Caco-2 (cell line): Measurements from ENCODE around the gene ATXN7L2. TPM values are rescaled to one million over a fixed set of nuclear protein-coding genes. Genes with fewer than 3 reads are reported as not detected.

Experiments used
- BruUV-seq: library from RNA; stranded (reverse); fragments of 400-500 nt; replicated peaks from 2 replicates; lab custom pipeline; 2021; lab: Mats Ljungman, UMichigan
- CTCF ChIA-PET: fragments of 300-600 bp; sonication (Branson Sonifier 250); formaldehyde crosslinking; loops from one replicate; lab custom pipeline; 2022; ENCODE audit warnings: antibody characterized with exemption; lab: Charles Lee
- POLR2A ChIA-PET: fragments of 300-600 bp; sonication (Branson Sonifier 250); formaldehyde crosslinking; loops from one replicate; lab custom pipeline; 2022; ENCODE audit warnings: antibody characterized with exemption; lab: Charles Lee
- DNase-seq, 2 experiments: peaks; one replicate each; pipeline versions ENCODE4 v3.0.0 to v3.0.0-alpha.2; 2020 to 2022
- H3K27me3 ChIP-seq: replicated peaks from 2 replicates; pipeline ENCODE4 v1.6.0; 2011; ENCODE audit warnings: low read length; ENCODE audit not compliant: control insufficient read depth, insufficient read depth
- H3K36me3 ChIP-seq: 2 replicates; pipeline ENCODE4 v1.5.1; 2011; ENCODE audit warnings: low read length; ENCODE audit not compliant: control insufficient read depth, insufficient read depth
- H3K4me1 ChIP-seq: fragments of 250-450 bp; sonication (Bioruptor Pico); 2 replicates; pipeline ENCODE4 v1.5.1; 2020; ENCODE audit warnings: mild to moderate bottlenecking
- H3K4me3 ChIP-seq: 2 replicates; pipeline ENCODE4 v1.5.1; 2011; ENCODE audit warnings: low read depth, mild to moderate bottlenecking, control low read depth, low read length
- H3K9me3 ChIP-seq: fragments of 250-450 bp; sonication (Bioruptor Pico); 2 replicates; pipeline ENCODE4 v1.5.1; 2020; ENCODE audit warnings: mild to moderate bottlenecking, moderate library complexity
- H3K27ac Mint-ChIP-seq: one replicate; pipeline ENCODE4 v1.8.0; 2022; ENCODE audit warnings: mixed read lengths; ENCODE audit not compliant: unreplicated experiment
- H3K27me3 Mint-ChIP-seq: one replicate; pipeline ENCODE4 v1.8.0; 2022; ENCODE audit warnings: mixed read lengths; ENCODE audit not compliant: insufficient read depth, unreplicated experiment
- H3K36me3 Mint-ChIP-seq: one replicate; pipeline ENCODE4 v1.8.0; 2022; ENCODE audit warnings: mild to moderate bottlenecking, mixed read lengths; ENCODE audit not compliant: insufficient read depth, unreplicated experiment
- H3K4me1 Mint-ChIP-seq: one replicate; pipeline ENCODE4 v1.8.0; 2022; ENCODE audit warnings: low read depth, mixed read lengths; ENCODE audit not compliant: unreplicated experiment
- H3K4me3 Mint-ChIP-seq: one replicate; pipeline ENCODE4 v1.8.0; 2022; ENCODE audit warnings: mild to moderate bottlenecking, moderate library complexity, mixed read lengths; ENCODE audit not compliant: unreplicated experiment
- H3K9me3 Mint-ChIP-seq: one replicate; pipeline ENCODE4 v1.8.0; 2022; ENCODE audit warnings: mixed read lengths; ENCODE audit not compliant: unreplicated experiment
- CTCF ChIP-seq, 2 experiments: fragments of 200-600 bp in 1 of 2; IDR thresholded peaks; 1 replicate in 1 of 2; 2 replicates in 1 of 2; pipeline versions ENCODE4 v1.5.1 to v1.8.0; 2011 to 2022; ENCODE audit warnings: antibody characterized with exemption in 1 of 2, control low read depth in 1 of 2, inconsistent platforms in 1 of 2, low read depth in 1 of 2, low read length in 1 of 2, mild to moderate bottlenecking in 1 of 2, moderate library complexity in 1 of 2; ENCODE audit not compliant: insufficient read depth in 1 of 2, severe bottlenecking in 1 of 2, unreplicated experiment in 1 of 2
- intact Hi-C: fragments of 100-400 bp; cut with micrococcal nuclease; formaldehyde crosslinking; loops from one replicate; pipeline ENCODE4 v1.10.0; 2022; ENCODE audit not compliant: unreplicated experiment
- total RNA-seq: library from RNA; stranded (reverse); gene quantifications from 2 replicates; pipeline ENCODE4 v1.2.3, GENCODE V29; 2022

The ATXN7L2 gene
- total RNA-seq, 1 experiment from 2014 or later: 4.0 TPM

- Histone ChIP-seq H3K4me1 (no peaks in the 10 kb centered on the region), H3K36me3 (no peaks in the 10 kb centered on the region), H3K27me3 (no peaks in the 10 kb centered on the region), H3K9me3 (no peaks in the 10 kb centered on the region), H3K4me3 (no peak overlapping the region)
- intact Hi-C loops: no loop called here
- POLR2A ChIA-PET: no interaction called here
- no peaks in the 10 kb centered on the region for H3K9me3 Mint-ChIP-seq
- H3K36me3 Mint-ChIP-seq: peaks cover 6% of the 10 kb centered on the region
- H3K4me3 Mint-ChIP-seq: peak overlapping the region; percentile 97
- DNase-seq: no peak
- CTCF ChIA-PET: interaction anchor here (11.6 kb wide), 1 partner anchor 36 kb away, joined by 131 read pairs; no protein-coding TSS in a partner anchor
- H3K27me3 Mint-ChIP-seq: no peaks in the 10 kb centered on the region
- H3K27ac Mint-ChIP-seq: no peak overlapping the region
- no peak for TF ChIP-seq CTCF (IDR thresholded peaks at IDR 0.05; ENCODE audit: insufficient read depth in 1 of 2, low read depth in 1 of 2, low read length in 1 of 2, severe bottlenecking in 1 of 2, unreplicated experiment in 1 of 2)
- no TSS peak for BruUV-seq
- no peaks in the 10 kb centered on the region for H3K4me1 Mint-ChIP-seq
These were observed 12.0 kb downstream of the ATXN7L2 start for GRCh38 chr1:109495738-109496137.

GRCh38 chr1:109497449-109498160 lies 13.9 kb downstream of the ATXN7L2 start:
- H3K27me3 ChIP-seq: no peaks in the 10 kb centered on the region
- DNase-seq: no peak
- ChIA-PET CTCF (interaction anchor here (11.6 kb wide), 1 partner anchor 34 kb away, joined by 131 read pairs; no protein-coding TSS in a partner anchor), POLR2A (no interaction called here)
- H3K4me3 ChIP-seq: no peak overlapping the region
- Mint-ChIP-seq H3K27ac (no peak overlapping the region), H3K27me3 (no peaks in the 10 kb centered on the region), H3K4me1 (no peaks in the 10 kb centered on the region), H3K36me3 (peaks cover 6% of the 10 kb centered on the region), H3K4me3 (no peak overlapping the region), H3K9me3 (no peaks in the 10 kb centered on the region)
- H3K4me1 ChIP-seq: no peaks in the 10 kb centered on the region
- no peaks in the 10 kb centered on the region for H3K36me3 ChIP-seq
- intact Hi-C loops: loop anchor here (1.0 kb wide), 1 partner anchor 35 kb away; no protein-coding TSS in a partner anchor
- TF ChIP-seq CTCF (IDR thresholded peaks at IDR 0.05; ENCODE audit: insufficient read depth in 1 of 2, low read depth in 1 of 2, low read length in 1 of 2, severe bottlenecking in 1 of 2, unreplicated experiment in 1 of 2): no peak
- no TSS peak for BruUV-seq
- H3K9me3 ChIP-seq: no peaks in the 10 kb centered on the region

GRCh38 chr1:109498161-109498801 lies 14.6 kb downstream of the ATXN7L2 start:
- Mint-ChIP-seq H3K27ac (no peak overlapping the region), H3K27me3 (no peaks in the 10 kb centered on the region), H3K9me3 (no peaks in the 10 kb centered on the region), H3K36me3 (peaks cover 6% of the 10 kb centered on the region), H3K4me3 (no peak overlapping the region), H3K4me1 (no peaks in the 10 kb centered on the region)
- Histone ChIP-seq H3K36me3 (no peaks in the 10 kb centered on the region), H3K27me3 (no peaks in the 10 kb centered on the region), H3K4me1 (no peaks in the 10 kb centered on the region), H3K4me3 (no peak overlapping the region), H3K9me3 (no peaks in the 10 kb centered on the region)
- TF ChIP-seq CTCF (IDR thresholded peaks at IDR 0.05; ENCODE audit: insufficient read depth in 1 of 2, low read depth in 1 of 2, low read length in 1 of 2, severe bottlenecking in 1 of 2, unreplicated experiment in 1 of 2): peak in 1 of 2 experiments; percentile 29
- intact Hi-C loops: loop anchor here (1.0 kb wide), 1 partner anchor 34 kb away; no protein-coding TSS in a partner anchor
- peak in 1 of 2 experiments; percentile 52 for DNase-seq
- no TSS peak for BruUV-seq
- ChIA-PET CTCF (interaction anchor here (11.6 kb wide), 1 partner anchor 33 kb away, joined by 131 read pairs; no protein-coding TSS in a partner anchor), POLR2A (no interaction called here)
